Spleen (tissue), 11 donors: ENCODE measurements around the gene GRIK2. TPM values are rescaled to one million over a fixed set of nuclear protein-coding genes. Genes with fewer than 3 reads are reported as not detected.

ENCODE experiments used
- DNase-seq: peaks from one replicate; pipeline ENCODE4 v3.0.0-alpha.2; 2020
- H3K27ac ChIP-seq, 8 donors: fragments of 200-600 bp; sonication (generic) in 7 of 8; 1 replicate in 4 of 8; 2 replicates in 4 of 8; pipeline versions ENCODE4 v1.5.0 to v1.8.0; 2016 to 2021; ENCODE audit warnings: inconsistent platforms in 4 of 8, mild to moderate bottlenecking in 4 of 8, moderate library complexity in 1 of 8
- H3K27me3 ChIP-seq, 7 donors: fragments of 200-600 bp; sonication (generic) in 6 of 7; replicated peaks in 1 of 7; 1 replicate in 4 of 7; 2 replicates in 3 of 7; pipeline versions ENCODE4 v1.5.0 to v1.8.0; 2016 to 2021; ENCODE audit warnings: inconsistent platforms in 3 of 7, mild to moderate bottlenecking in 1 of 7
- H3K36me3 ChIP-seq, 6 donors: fragments of 200-600 bp; sonication (generic) in 5 of 6; 1 replicate in 4 of 6; 2 replicates in 2 of 6; pipeline versions ENCODE4 v1.5.0 to v1.8.0; 2016 to 2021; ENCODE audit warnings: inconsistent platforms in 2 of 6
- H3K4me1 ChIP-seq, 6 donors: fragments of 200-600 bp; sonication (generic) in 5 of 6; 1 replicate in 3 of 6; 2 replicates in 3 of 6; pipeline versions ENCODE4 v1.5.0 to v1.8.0; 2016 to 2021; ENCODE audit warnings: inconsistent platforms in 3 of 6
- H3K4me3 ChIP-seq, 8 donors: fragments of 200-600 bp; sonication (generic) in 7 of 8; 1 replicate in 4 of 8; 2 replicates in 4 of 8; pipeline versions ENCODE4 v1.5.0 to v1.8.0; 2016 to 2021; ENCODE audit warnings: inconsistent platforms in 4 of 8, mild to moderate bottlenecking in 4 of 8, moderate library complexity in 2 of 8
- H3K9me3 ChIP-seq, 8 donors: fragments of 200-600 bp; sonication (generic) in 7 of 8; 1 replicate in 4 of 8; 2 replicates in 4 of 8; pipeline versions ENCODE4 v1.5.0 to v1.8.0; 2016 to 2021; ENCODE audit warnings: inconsistent platforms in 4 of 8
- CTCF ChIP-seq, 11 experiments: fragments of 200-600 bp in 7 of 11; fragments of 450-650 bp in 4 of 11; sonication (generic) in 4 of 11; IDR thresholded peaks in 8 of 11; conservative IDR thresholded peaks in 3 of 11; 1 replicate in 7 of 11; 2 replicates in 4 of 11; pipeline versions ENCODE4 v1.4.0 to v1.8.0; 2016 to 2021; ENCODE audit warnings: antibody characterized with exemption in 11 of 11, inconsistent platforms in 4 of 11, mild to moderate bottlenecking in 1 of 11
- POLR2A ChIP-seq, 3 donors: fragments of 450-650 bp; IDR thresholded peaks; one replicate each; pipeline ENCODE4 v1.5.1; 2017; ENCODE audit warnings: antibody characterized with exemption in 3 of 3, mild to moderate bottlenecking in 1 of 3
- POLR2AphosphoS5 ChIP-seq, 3 donors: sonication (generic); formaldehyde crosslinking; IDR thresholded peaks; one replicate each; pipeline ENCODE4 v1.5.1; 2017; ENCODE audit warnings: antibody characterized with exemption in 3 of 3
- WGBS, 5 donors: extraction: QIAGEN DNeasy Blood & Tissue Kit in 3 of 5; methylation state at CpG; one replicate each; pipeline versions ENCODE4 v1.1.5 to v1.1.7; 2013 to 2018; 5-methylcytosine and 5-hydroxymethylcytosine counted together
- intact Hi-C: fragments of 100-400 bp; cut with DNase I; formaldehyde crosslinking; loops from one replicate; pipeline ENCODE4 v1.15.0; 2023; ENCODE audit warnings: low total_unique reads
- polyA plus RNA-seq, 3 donors: library from polyadenylated mRNA; stranded (reverse); fragments of 200-250 nt; gene quantifications; one replicate each; pipeline ENCODE4 v1.2.1, GENCODE V29; 2013
- total RNA-seq, 7 donors: library from RNA; depleted of rRNA in 3 of 7; stranded (reverse); fragments of >200 nt in 3 of 7; fragmentation: NEBNext Ultra II Directional in 4 of 7; extraction: Animal tissue kit (Norgen Biotek cat#: 25700) in 4 of 7; gene quantifications; one replicate each; pipeline versions ENCODE4 v1.1.0 to v1.2.1, GENCODE V29; 2016 to 2021
- donor health status: healthy with polysubstance abuse.
- donor health status: DM: no; HTN: no; CAD: no; lungs with moderate emphysema.
- donor health status: DM: no; HTN: no; CAD: no.
- donor health status: Bipolar disorder and iron deficiency.
- donor health status: healthy.
- donor health status: DM: no; HTN: no; CAD: no.
- donor health status: DM: yes; HTN: yes; CAD: no.

GRIK2 gene
- total and polyA plus RNA-seq, 10 donors, result 0.07 to 2.7 (median 0.89) TPM

- Histone ChIP-seq H3K27ac (no peak overlapping the region), H3K9me3 (no peaks in the 10 kb centered on the region), H3K4me3 (no peak overlapping the region), H3K36me3 (no peaks in the 10 kb centered on the region), H3K27me3 (no peaks in the 10 kb centered on the region), H3K4me1 (no peaks in the 10 kb centered on the region)
- no peak for TF ChIP-seq CTCF (IDR thresholded peaks at IDR 0.05 in 8 of 11, conservative IDR thresholded peaks at IDR 0.05 in 3 of 11)
- TF ChIP-seq POLR2A (IDR thresholded peaks at IDR 0.05), result no peak
- no peak for TF ChIP-seq POLR2AphosphoS5 (IDR thresholded peaks at IDR 0.05)
- intact Hi-C loops, result no loop called here
- no peak for DNase-seq
- 84 to 92% (median 85%) methylated on average over 5 of the region's 5 CpGs for WGBS, 5 donors
These were observed 211.9 kb downstream of the GRIK2 start for GRCh38 chr6:101605426-101605825.

- no peak for DNase-seq
- H3K4me1 ChIP-seq, result no peaks in the 10 kb centered on the region
- no peak overlapping the region for H3K4me3 ChIP-seq
- no peaks in the 10 kb centered on the region for H3K9me3 ChIP-seq
- intact Hi-C loops, result no loop called here
- no peak for TF ChIP-seq POLR2AphosphoS5 (IDR thresholded peaks at IDR 0.05)
- TF ChIP-seq CTCF (IDR thresholded peaks at IDR 0.05 in 8 of 11, conservative IDR thresholded peaks at IDR 0.05 in 3 of 11), result no peak
- TF ChIP-seq POLR2A (IDR thresholded peaks at IDR 0.05), result no peak
- no peaks in the 10 kb centered on the region for H3K27me3 ChIP-seq
- no peak overlapping the region for H3K27ac ChIP-seq
- H3K36me3 ChIP-seq, result no peaks in the 10 kb centered on the region
These were observed 212.4 kb downstream of the GRIK2 start for GRCh38 chr6:101605874-101606273.

GRCh38 chr6:101607111-101607690 lies 213.7 kb downstream of the GRIK2 start:
- TF ChIP-seq CTCF (IDR thresholded peaks at IDR 0.05 in 8 of 11, conservative IDR thresholded peaks at IDR 0.05 in 3 of 11) (no peak), POLR2AphosphoS5 (IDR thresholded peaks at IDR 0.05) (no peak), POLR2A (IDR thresholded peaks at IDR 0.05) (no peak)
- intact Hi-C loops, result no loop called here
- Histone ChIP-seq H3K27ac (no peak overlapping the region), H3K27me3 (no peaks in the 10 kb centered on the region), H3K4me3 (no peak overlapping the region), H3K36me3 (no peaks in the 10 kb centered on the region), H3K9me3 (no peaks in the 10 kb centered on the region), H3K4me1 (no peaks in the 10 kb centered on the region)
- no peak for DNase-seq
- WGBS, 5 donors, result 54 to 72% (median 57%) methylated on average over 4 of the region's 4 CpGs

GRCh38 chr6:101608703-101609102 lies 215.2 kb downstream of the GRIK2 start:
- Histone ChIP-seq H3K36me3 (no peaks in the 10 kb centered on the region), H3K9me3 (no peaks in the 10 kb centered on the region), H3K27me3 (no peaks in the 10 kb centered on the region), H3K4me1 (no peaks in the 10 kb centered on the region), H3K27ac (no peak overlapping the region), H3K4me3 (no peak overlapping the region)
- no peak for DNase-seq
- TF ChIP-seq POLR2AphosphoS5 (IDR thresholded peaks at IDR 0.05) (no peak), CTCF (IDR thresholded peaks at IDR 0.05 in 8 of 11, conservative IDR thresholded peaks at IDR 0.05 in 3 of 11) (no peak), POLR2A (IDR thresholded peaks at IDR 0.05) (no peak)
- intact Hi-C loops, result no loop called here
